Measurements from ENCODE around the gene CACNA1B.
"Not testable (repeated sequence)": the region's sequence is repeated elsewhere in the genome, so short reads cannot be mapped to it uniquely, and the experiment has no call there.

The CACNA1B gene

DNA sequence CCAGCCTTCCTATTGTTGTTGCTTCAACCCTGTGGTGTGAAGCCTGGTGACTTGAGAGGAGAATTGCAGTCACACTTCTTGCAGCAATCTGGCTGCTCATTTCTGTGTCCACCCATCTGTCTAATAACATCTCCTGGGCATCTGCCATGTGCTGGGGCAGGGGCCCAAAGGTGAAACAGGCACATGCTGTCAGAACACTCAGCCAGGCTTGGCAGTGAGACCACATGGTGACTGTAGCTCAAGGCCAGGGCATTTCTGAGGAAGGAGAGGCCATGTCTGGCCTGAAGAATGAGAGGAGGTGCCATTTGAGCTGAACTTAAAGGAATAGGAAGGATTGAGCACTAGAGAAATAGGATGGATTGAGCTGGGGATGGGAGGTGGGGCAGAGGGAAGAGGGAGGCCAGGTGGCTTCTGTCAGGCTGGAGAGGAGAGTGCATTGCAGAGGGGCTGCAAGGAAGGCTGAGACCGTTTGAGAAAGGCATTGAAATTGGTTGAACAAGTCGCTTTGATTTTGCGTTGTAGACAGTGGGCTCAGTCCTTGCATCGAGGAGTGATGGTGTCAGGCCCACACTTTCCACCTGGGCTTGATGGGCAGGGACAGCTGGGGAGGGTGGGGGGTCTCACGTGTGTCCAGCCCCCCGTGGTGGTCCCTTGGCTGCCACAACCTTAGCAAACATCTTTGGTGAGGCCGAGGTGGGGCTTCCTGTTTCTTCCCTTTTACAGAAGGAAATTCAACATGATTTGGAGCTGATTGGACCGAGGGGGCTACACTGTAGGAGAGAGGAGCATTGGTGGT, 222.4 kb downstream of the CACNA1B start:
- DNase-seq (ENCODE audit: low spot score) = no peak

DNA sequence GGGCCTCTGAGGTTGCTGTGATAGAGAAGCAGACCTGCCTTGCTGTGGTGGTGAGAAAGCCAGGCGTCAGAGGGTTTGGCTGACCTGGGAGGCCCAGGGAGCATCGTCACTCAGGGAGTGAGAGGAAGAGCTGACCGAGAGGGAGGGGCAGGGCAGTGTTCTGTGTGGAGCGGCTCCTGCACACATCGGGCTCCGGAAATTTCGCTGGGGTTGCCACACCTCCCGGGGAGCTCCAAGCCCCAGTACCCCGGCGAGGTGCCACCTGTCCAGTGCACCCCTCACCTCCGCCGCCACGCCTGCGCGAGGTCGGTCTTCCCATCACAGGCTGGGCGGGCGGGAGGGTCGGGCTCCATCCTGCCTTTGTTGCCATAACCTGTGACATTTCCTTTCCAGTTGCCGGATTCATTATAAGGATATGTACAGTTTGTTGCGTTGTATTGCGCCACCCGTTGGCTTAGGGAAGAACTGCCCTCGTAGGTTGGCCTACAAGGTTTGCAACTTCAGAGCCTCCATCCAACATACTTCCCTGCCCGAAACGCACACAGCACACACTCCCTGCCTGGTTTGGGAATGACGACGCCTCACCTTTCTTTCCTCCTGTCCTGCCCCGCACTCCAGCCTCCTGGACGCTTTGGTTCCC, 223.2 kb downstream of the CACNA1B start:
- DNase-seq (ENCODE audit: low spot score) = no peak

- DNase-seq (ENCODE audit: low spot score) = no peak
Measured at GRCh38 chr9:138101444-138102234, 224.1 kb downstream of the CACNA1B start.

- DNase-seq (ENCODE audit: low spot score) = no peak
Measured at GRCh38 chr9:138102246-138103051, 224.9 kb downstream of the CACNA1B start.

DNA sequence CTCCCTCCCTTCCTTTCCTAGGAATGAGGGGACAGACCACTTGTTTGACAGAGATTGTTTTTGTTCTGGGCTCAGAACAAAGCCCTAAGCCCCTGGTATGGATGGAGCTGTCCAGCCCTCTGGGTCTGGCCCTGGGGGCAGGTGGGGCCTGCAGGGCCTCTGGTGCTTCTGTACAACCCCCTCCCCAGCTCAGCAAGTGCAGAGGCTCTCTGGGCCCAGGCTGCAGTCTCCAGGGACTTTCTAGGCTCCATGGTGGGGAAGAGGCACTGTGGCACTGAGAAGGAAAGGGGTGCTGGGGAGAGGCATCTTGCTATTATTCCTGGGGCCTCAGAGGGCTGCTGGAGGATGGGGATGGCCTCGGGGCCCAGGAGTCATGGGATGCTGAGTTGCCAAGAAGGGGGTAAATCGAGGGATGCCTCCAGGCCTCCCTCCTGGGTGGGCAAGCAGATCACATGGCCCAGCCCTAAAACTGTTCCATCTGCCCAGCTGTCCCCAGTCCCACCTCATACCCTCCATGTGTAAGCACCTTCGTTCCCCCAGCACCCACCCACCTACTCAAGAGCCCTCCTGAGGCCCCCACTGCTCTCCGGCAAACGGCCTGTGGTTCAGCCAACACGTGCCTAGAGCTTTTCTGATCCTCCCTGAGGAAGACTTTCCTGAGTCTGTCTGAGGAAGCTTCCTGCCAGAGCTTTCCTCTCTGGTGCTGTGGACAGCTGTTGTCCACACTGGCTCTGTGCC, 225.7 kb downstream of the CACNA1B start:
- DNase-seq (ENCODE audit: low spot score) = no peak

DNA sequence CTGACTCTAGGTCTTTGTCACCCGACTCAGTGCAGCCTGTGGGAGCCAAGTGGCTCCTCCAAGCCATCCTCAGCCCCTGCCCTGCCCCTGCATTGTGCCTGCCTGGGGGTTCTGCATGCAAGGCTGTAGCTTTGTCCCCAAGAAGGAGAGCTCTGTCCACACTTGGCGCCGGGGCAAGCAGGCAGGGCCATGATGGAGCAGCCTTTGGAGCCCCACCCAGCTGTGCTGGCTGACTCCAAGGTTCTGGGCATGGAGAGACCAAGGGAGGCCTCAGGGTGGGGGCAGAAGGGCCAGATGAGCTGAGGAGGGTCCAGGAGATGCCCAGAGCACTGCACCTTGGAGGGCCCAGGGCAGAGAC, 226.2 kb downstream of the CACNA1B start:
- DNase-seq (ENCODE audit: low spot score) = no peak

DNA sequence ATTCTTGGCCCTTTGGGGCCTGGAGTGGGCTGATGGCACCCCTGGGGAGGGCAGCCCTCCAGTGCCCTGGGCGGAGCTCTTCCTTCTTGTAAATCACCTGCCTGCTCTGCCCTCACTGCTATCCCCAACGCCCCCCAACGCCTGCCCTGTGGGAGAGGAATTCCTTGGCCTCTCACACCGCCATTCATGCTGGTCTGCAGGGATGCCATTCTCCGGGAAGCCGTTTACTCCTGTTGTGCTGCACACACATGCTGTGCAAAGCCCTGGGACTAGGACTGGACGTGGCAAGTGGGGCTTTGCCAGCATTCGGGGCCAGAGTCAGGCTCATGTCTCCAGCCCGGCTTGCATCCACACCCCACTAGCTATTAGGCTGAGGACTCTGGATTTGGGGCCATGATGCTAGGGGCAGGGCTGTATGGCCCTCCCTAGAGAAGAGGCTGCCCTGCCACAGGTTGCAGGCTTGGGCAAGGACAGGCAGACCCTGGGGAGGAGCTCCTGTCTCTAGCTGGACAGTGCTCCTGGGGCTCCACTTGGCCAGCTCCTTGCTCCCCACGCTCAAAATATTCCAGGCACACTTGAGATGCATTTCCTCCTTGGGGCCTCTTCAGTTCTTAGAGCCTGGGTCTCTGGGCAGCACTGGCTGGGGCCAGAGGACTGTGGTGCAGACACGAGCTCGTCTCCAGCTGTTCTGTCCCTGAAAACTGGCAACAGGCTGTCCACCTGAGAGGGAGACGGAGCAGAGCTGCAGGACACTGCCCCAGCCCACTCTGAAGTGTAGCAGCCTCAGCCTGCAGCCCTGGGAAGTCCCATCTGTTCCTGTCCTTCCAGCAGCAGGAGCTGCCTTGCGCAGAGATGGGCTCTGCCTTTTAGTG, 226.9 kb downstream of the CACNA1B start:
- no peak for DNase-seq (ENCODE audit: low spot score)

- DNase-seq (ENCODE audit: low spot score) = no peak
Measured at GRCh38 chr9:138105123-138105415, 227.5 kb downstream of the CACNA1B start.

GRCh38 chr9:138105561-138106505, 228.3 kb downstream of the CACNA1B start:
- no peak for DNase-seq (ENCODE audit: low spot score)

GRCh38 chr9:138107039-138107438, 229.5 kb downstream of the CACNA1B start:
- DNase-seq (ENCODE audit: low spot score) = not testable (repeated sequence)

DNA sequence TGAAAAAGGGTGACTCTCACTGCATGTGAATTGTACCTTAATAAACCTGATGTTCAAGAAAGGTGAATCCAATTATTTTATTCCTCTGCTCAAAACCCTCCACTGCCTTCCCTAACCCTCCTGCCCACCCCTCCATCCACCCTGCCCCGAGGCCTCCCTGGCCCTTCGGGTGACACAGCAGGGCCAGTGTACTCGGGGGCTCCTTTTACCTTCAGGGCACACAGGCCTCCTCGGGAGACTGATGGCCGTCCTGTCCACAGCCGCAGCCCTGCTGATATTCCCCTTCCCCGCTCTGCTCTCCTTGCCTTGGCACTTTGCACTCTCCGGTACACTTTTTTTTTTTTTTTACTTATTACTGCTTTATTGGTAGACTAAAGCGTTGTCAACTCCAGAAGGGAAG, 234.0 kb downstream of the CACNA1B start:
- no peak for DNase-seq (ENCODE audit: low spot score)

DNA sequence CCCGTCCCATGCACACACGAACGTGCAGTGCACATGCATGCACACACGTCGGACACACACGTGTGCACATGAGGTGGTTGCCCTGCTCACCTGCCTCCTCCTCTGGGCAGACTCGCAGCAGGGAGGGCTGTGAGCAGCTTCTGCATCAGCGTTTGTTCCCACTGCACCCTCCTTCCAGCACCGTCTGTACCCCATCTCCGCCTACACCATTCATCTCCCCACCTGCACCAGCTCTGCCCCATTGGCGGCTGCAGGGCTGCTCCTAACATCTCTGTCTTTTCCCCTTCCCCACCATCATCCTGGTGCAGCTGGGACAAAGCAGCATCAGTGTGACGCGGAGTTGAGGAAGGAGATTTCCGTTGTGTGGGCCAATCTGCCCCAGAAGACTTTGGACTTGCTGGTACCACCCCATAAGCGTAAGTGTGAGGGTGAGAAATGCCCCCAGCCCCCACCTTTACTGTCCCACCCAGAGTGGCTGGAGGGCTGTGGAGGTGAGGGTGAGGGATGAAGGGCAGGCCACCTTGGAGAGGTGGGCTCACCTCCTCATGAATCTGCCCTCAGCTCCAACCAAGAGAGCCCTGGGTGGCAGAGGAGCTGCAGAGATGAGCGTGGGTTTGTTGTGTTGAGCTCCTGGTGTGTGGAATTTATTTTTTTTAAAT, 234.6 kb downstream of the CACNA1B start:
- no peak for DNase-seq (ENCODE audit: low spot score)

DNA sequence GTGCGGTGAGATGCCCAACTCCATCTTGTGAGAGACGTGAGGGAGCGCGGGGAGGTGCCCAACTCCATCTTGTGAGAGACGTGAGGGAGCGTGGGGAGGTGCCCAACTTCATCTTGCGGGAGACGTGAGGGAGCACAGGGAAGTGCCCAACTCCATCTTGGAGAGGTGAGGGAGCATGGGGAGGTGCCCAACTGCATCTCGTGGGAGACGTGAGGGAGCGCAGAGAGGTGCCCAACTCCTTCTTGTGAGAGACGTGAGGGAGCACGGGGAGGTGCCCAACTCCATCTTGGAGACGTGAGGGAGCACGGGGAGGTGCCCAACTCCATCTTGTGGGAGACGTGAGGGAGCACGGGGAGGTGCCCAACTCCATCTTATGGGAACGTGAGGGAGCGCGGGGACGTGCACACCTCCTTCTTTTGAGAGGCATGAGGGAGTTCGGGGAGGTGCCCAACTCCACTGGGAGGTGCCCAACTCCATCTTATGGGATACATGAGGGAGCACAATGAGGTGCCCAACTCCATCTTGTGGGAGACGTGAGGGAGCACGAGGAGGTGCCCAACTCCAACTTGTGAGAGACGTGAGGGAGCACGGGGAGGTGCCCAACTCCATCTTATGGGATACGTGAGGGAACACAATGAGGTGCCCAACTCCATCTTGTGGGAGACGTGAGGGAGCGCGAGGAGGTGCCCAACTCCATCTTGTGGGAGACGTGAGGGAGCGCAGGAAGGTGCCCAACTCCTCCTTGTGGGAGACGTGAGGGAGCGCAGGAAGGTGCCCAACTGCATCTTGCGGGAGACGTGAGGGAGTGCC, 235.4 kb downstream of the CACNA1B start:
- no peak for DNase-seq (ENCODE audit: low spot score)

DNA sequence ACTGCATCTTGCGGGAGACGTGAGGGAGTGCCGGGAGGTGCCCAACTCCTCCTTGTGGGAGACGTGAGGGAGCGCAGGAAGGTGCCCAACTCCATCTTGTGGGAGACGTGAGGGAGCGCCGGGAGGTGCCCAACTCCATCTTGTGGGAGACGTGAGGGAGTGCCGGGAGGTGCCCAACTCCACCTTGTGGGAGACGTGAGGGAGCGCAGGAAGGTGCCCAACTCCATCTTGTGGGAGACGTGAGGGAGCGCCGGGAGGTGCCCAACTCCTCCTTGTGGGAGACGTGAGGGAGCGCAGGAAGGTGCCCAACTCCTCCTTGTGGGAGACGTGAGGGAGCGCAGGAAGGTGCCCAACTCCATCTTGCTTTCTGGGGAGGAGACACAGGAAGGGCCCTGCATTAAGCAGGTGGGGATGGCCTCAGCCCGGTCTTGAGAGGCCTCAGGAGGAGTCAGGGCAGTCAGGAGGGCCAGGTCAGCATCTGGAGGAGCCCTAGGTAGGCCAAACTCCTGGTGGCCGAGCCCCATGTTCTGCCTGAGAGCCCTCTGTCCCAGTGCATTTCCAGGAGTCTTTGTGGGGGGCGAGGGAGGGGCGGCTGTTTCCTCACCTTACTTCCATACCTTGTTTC, 236.2 kb downstream of the CACNA1B start:
- not testable (repeated sequence) for DNase-seq (ENCODE audit: low spot score)

DNA sequence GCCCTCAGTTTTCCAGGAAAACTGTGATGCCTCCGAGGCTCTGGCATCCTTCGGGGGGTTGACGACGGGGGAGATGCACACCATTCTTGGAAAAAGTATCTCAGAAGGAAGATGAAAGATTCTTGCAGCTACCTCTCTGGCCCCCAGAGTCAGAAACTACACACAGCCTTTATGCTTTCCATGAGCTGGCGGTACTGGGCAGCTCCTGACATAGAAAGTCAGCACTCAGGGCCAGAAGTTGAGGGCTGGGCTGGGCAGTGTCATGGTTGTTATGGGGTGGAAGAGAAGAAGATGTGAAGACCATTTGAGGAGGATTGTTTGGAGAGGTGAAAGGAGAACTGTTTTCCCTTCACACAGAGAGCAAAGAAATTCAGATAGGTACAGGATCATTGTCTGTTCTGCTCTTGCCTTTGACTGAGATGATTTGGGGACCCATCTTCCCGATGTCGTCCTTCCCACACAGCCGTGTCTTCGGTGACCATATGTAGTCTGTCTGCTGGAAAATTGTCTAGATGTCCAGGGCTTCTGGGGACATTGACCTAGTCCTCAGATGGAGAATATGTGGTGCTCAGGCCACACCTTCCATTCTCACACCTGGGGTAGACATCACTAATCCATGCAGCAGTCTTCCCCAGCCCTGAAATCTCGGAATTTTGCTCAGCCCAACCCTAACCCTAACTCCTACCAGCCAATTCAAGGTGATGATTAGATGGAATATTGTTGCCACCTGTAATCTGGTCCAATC, 237.1 kb downstream of the CACNA1B start:
- DNase-seq (ENCODE audit: low spot score) = no peak

DNA sequence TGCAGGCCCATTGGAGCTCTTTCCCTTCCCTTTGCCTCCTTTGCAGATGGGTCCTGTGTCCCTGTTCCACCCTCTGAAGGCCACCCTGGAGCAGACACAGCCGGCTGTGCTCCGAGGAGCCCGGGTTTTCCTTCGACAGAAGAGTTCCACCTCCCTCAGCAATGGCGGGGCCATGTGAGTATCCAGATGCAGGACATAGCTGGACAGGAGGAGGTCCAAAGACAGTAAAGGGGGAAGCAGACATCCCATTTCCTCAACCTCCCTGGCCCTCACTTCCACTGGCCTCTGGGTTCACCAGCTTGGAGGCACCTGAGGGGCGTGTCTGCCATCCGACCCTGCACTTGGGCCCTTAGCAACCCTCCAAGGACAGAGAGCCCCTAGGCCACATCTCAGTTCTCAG, 237.9 kb downstream of the CACNA1B start:
- DNase-seq (ENCODE audit: low spot score) = no peak

- no peak for DNase-seq (ENCODE audit: low spot score)
Measured at GRCh38 chr9:138116521-138116920, 238.9 kb downstream of the CACNA1B start.
